Measurements from ENCODE around the gene FLNC. TPM values are rescaled to one million over a fixed set of nuclear protein-coding genes. Genes with fewer than 3 reads are reported as not detected.

FLNC gene
- total and polyA plus RNA-seq, 2 of the 13 experiments (the other 11 are each of a cell fraction or from before 2014, with no cell fraction given), result 0.02 TPM; not detected in 1

- TF ChIP-seq ZNF709 (CRISPR knock-in tag; IDR thresholded peaks at IDR 0.05), result no peak
- TF ChIP-seq ZNF280B (CRISPR knock-in tag; IDR thresholded peaks at IDR 0.05; ENCODE audit: borderline replicate concordance), result no peak; the same call in 1 of the 2 replicates
- TF ChIP-seq ZSCAN30 (CRISPR knock-in tag; IDR thresholded peaks at IDR 0.05), result no peak
- TF ChIP-seq ZNF501 (CRISPR knock-in tag; IDR thresholded peaks at IDR 0.05), result 0 out of 2 replicates have a peak, but pooled peaks have one; percentile 34
- no peak for TF ChIP-seq ZNF160 (CRISPR knock-in tag; IDR thresholded peaks at IDR 0.05)
- 0 out of 2 replicates have a peak, but pooled peaks have one; percentile 40 for TF ChIP-seq TBX2 (CRISPR knock-in tag; IDR thresholded peaks at IDR 0.05; ENCODE audit: borderline replicate concordance)
- TF ChIP-seq THRA (CRISPR knock-in tag; IDR thresholded peaks at IDR 0.05; ENCODE audit: borderline replicate concordance), result 0 out of 2 replicates have a peak, but pooled peaks have one; percentile 24
- peak; percentile 57; the same call in 1 of the 2 replicates for TF ChIP-seq ZNF788 (CRISPR knock-in tag; IDR thresholded peaks at IDR 0.05; ENCODE audit: borderline replicate concordance)
- no peak for TF ChIP-seq ZNF451 (CRISPR knock-in tag; IDR thresholded peaks at IDR 0.05)
- no peak for TF ChIP-seq ZNF3 (CRISPR knock-in tag; IDR thresholded peaks at IDR 0.05)
- no peak for TF ChIP-seq ZNF407 (CRISPR knock-in tag; IDR thresholded peaks at IDR 0.05; ENCODE audit: not compliant biosample characterization)
- TF ChIP-seq ZNF891 (CRISPR knock-in tag; IDR thresholded peaks at IDR 0.05), result no peak
- TF ChIP-seq HMGXB4 (CRISPR knock-in tag; IDR thresholded peaks at IDR 0.05; ENCODE audit: borderline replicate concordance in 1 of 2, low read depth in 1 of 2), result peak in 1 of 2 experiments; percentile 41; a peak in 2 of 4 replicates
These were observed 49.9 kb downstream of the FLNC start (continued) for GRCh38 chr7:128879939-128880746.
